ENCODE results near the gene SC5D.

The SC5D gene

GRCh38 chr11:121356357-121356756, 63.8 kb downstream of the SC5D start:
- no peak for DNase-seq (ENCODE audit: low read depth)

All from fibroblast of the conjunctiva (primary cell).